Bronchial epithelial cell (primary cell): ENCODE measurements around the gene OR8D2. TPM values are rescaled to one million over a fixed set of nuclear protein-coding genes. Genes with fewer than 3 reads are reported as not detected.

Experiments
- total RNA-seq: library from RNA; depleted of rRNA; stranded (reverse); fragments of >200 nt; gene quantifications from 2 replicates; pipeline ENCODE4 v1.2.1, GENCODE V29; 2014

Gene OR8D2
- total RNA-seq, 1 donor from 2014 or later = not detected

Other genes starting within 250 kb of the OR8D2 start
- gene VWA5A, start 204.7 kb downstream of the OR8D2 start, total RNA-seq = 5.3 and 18.8 TPM in 2 replicates
- gene OR10D3, start 136.9 kb downstream of the OR8D2 start, total RNA-seq = not detected in 2 replicates
- gene OR8G1, start 79.1 kb downstream of the OR8D2 start, total RNA-seq = not detected in 2 replicates
- not detected in 2 replicates for gene OR8G5, start 63.8 kb downstream of the OR8D2 start, total RNA-seq
- gene OR8D1, start 6.2 kb downstream of the OR8D2 start, total RNA-seq = not detected in 2 replicates
- gene OR8B2, start 64.3 kb upstream of the OR8D2 start, total RNA-seq = not detected in 2 replicates
- gene OR8B3, start 78.8 kb upstream of the OR8D2 start, total RNA-seq = not detected in 2 replicates
- gene OR8B4, start 104.7 kb upstream of the OR8D2 start, total RNA-seq = not detected in 2 replicates
- not detected in 2 replicates for gene OR8B8, start 125.5 kb upstream of the OR8D2 start, total RNA-seq
- not detected in 2 replicates for gene OR8B12, start 223.5 kb upstream of the OR8D2 start, total RNA-seq
- not detected in 2 replicates for gene OR8A1, start 249.8 kb upstream of the OR8D2 start, total RNA-seq